ENCODE data around the gene RREB1. TPM values are rescaled to one million over a fixed set of nuclear protein-coding genes. Genes with fewer than 3 reads are reported as not detected.

Gene RREB1
- total and polyA plus RNA-seq, 2 donors (not counting 3 experiments of a cell fraction or from before 2014, with no cell fraction given) = 3.7 to 33.0 TPM

DNA sequence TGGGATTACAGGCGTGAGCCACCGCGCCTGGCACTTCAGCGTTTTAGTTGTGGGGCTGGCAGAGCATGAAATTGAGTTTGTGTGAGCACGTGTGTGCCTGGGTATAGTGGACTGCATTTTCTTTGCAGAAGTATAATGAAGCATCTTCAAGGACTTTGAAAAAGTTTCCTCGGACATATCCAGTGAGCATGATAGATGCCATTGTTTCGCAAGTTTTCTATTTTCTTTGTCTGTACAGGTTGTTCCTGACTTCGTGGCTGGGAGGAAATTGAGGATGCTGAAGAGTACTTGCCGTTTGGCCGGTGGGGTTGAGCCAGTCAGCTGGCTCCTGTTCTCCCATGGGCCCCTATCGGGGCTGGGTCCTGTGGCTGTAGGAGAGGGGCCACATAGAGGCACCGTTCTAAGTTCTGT lies 55.9 kb downstream of the RREB1 start:
- no peak overlapping the region for H3K4me3 ChIP-seq (replicated peaks in 1 of 3; ENCODE audit: insufficient read depth in 1 of 3, low read depth in 1 of 3, low read length in 3 of 3)
- no peaks in the 10 kb centered on the region for H3K9me3 ChIP-seq (replicated peaks; ENCODE audit: control insufficient read depth, insufficient read depth, low read length)
- no peak overlapping the region for H3K27ac ChIP-seq (ENCODE audit: insufficient read depth, low read depth, low read length)
- peaks cover 74% of the 10 kb centered on the region for H3K79me2 ChIP-seq (ENCODE audit: control insufficient read depth, insufficient read depth, low read length)
- intact Hi-C loops (cut with micrococcal nuclease) (no loop called here), dilution Hi-C loops (cut with MboI; ENCODE audit: extremely low pct_ligation_motif_present, low sequenced_read_pairs) (no loop called here)
- no peaks in the 10 kb centered on the region for H3K27me3 ChIP-seq (ENCODE audit: control insufficient read depth in 2 of 2, insufficient read depth in 2 of 2, low read length in 2 of 2)
- H3K9me1 ChIP-seq (replicated peaks; ENCODE audit: control insufficient read depth, extremely low read depth, insufficient read depth, low read length) = no peaks in the 10 kb centered on the region
- no peaks in the 10 kb centered on the region for H3K4me1 ChIP-seq (ENCODE audit: control insufficient read depth, extremely low read depth, insufficient read depth, low read length)
- ChIA-PET POLR2A (no interaction called here), CTCF (no interaction called here)
- FAIRE-seq (no peak), DNase-seq (ENCODE audit: low read depth, low spot score) (no peak)
- no peaks in the 10 kb centered on the region for H3K36me3 ChIP-seq (ENCODE audit: control insufficient read depth in 2 of 2, extremely low read depth in 1 of 2, insufficient read depth in 2 of 2, low read length in 2 of 2)
- no TSS peak for BruUV-seq (replicated peaks)
- peaks cover 15% of the 10 kb centered on the region for H4K20me1 ChIP-seq (replicated peaks; ENCODE audit: control insufficient read depth, extremely low read depth, insufficient read depth, low read length)
- no peak overlapping the region for H3K9ac ChIP-seq (replicated peaks; ENCODE audit: extremely low read depth, insufficient read depth, low read length)
- no peak overlapping the region for H2AFZ ChIP-seq (ENCODE audit: low read depth, low read length)
- TF ChIP-seq POLR2AphosphoS5 (IDR thresholded peaks at IDR 0.05; ENCODE audit: insufficient read depth, low read depth, low read length) (no peak), GATA2 (IDR thresholded peaks at IDR 0.05; ENCODE audit: insufficient read depth, insufficient read length, low read depth, low read length) (no peak), MYC (IDR thresholded peaks at IDR 0.05; ENCODE audit: low read depth, low read length) (no peak), JUN (IDR thresholded peaks at IDR 0.05; ENCODE audit: borderline replicate concordance, insufficient read depth, insufficient read length, low read depth) (no peak), FOS (IDR thresholded peaks at IDR 0.05; ENCODE audit: borderline replicate concordance, insufficient read depth, low read length) (no peak), POLR2A (IDR thresholded peaks at IDR 0.05; ENCODE audit: low read depth, low read length) (no peak), EZH2 (IDR thresholded peaks at IDR 0.05; ENCODE audit: borderline replicate concordance, low read depth, low read length, severe bottlenecking) (no peak)
- TF ChIP-seq, protein P1, sequence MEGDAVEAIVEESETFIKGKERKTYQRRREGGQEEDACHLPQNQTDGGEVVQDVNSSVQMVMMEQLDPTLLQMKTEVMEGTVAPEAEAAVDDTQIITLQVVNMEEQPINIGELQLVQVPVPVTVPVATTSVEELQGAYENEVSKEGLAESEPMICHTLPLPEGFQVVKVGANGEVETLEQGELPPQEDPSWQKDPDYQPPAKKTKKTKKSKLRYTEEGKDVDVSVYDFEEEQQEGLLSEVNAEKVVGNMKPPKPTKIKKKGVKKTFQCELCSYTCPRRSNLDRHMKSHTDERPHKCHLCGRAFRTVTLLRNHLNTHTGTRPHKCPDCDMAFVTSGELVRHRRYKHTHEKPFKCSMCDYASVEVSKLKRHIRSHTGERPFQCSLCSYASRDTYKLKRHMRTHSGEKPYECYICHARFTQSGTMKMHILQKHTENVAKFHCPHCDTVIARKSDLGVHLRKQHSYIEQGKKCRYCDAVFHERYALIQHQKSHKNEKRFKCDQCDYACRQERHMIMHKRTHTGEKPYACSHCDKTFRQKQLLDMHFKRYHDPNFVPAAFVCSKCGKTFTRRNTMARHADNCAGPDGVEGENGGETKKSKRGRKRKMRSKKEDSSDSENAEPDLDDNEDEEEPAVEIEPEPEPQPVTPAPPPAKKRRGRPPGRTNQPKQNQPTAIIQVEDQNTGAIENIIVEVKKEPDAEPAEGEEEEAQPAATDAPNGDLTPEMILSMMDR (IDR thresholded peaks at IDR 0.05; ENCODE audit: extremely low read depth in 1 of 2, insufficient read depth in 1 of 2, low read depth in 1 of 2, low read length in 2 of 2) = no peak
- TF ChIP-seq, protein P2, sequence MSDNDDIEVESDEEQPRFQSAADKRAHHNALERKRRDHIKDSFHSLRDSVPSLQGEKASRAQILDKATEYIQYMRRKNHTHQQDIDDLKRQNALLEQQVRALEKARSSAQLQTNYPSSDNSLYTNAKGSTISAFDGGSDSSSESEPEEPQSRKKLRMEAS (IDR thresholded peaks at IDR 0.05; ENCODE audit: insufficient read depth, insufficient read length) = no peak
- H3K4me2 ChIP-seq (ENCODE audit: insufficient read depth, low read length) = no peak overlapping the region

Measured in endothelial cell of umbilical vein (primary cell).